HG03442 (cell line): ENCODE data around the gene FRS3.
"Not testable (repeated sequence)": the region's sequence is repeated elsewhere in the genome, so short reads cannot be mapped to it uniquely, and the experiment has no call there.

Source experiments
- ATAC-seq: cut with Tn5 transposase; IDR thresholded peaks from one replicate; pipeline ENCODE4 v1.9.1; 2021; ENCODE audit warnings: mild to moderate bottlenecking, moderate library complexity; ENCODE audit not compliant: unreplicated experiment

The FRS3 gene, protein sequence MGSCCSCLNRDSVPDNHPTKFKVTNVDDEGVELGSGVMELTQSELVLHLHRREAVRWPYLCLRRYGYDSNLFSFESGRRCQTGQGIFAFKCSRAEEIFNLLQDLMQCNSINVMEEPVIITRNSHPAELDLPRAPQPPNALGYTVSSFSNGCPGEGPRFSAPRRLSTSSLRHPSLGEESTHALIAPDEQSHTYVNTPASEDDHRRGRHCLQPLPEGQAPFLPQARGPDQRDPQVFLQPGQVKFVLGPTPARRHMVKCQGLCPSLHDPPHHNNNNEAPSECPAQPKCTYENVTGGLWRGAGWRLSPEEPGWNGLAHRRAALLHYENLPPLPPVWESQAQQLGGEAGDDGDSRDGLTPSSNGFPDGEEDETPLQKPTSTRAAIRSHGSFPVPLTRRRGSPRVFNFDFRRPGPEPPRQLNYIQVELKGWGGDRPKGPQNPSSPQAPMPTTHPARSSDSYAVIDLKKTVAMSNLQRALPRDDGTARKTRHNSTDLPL

DNA sequence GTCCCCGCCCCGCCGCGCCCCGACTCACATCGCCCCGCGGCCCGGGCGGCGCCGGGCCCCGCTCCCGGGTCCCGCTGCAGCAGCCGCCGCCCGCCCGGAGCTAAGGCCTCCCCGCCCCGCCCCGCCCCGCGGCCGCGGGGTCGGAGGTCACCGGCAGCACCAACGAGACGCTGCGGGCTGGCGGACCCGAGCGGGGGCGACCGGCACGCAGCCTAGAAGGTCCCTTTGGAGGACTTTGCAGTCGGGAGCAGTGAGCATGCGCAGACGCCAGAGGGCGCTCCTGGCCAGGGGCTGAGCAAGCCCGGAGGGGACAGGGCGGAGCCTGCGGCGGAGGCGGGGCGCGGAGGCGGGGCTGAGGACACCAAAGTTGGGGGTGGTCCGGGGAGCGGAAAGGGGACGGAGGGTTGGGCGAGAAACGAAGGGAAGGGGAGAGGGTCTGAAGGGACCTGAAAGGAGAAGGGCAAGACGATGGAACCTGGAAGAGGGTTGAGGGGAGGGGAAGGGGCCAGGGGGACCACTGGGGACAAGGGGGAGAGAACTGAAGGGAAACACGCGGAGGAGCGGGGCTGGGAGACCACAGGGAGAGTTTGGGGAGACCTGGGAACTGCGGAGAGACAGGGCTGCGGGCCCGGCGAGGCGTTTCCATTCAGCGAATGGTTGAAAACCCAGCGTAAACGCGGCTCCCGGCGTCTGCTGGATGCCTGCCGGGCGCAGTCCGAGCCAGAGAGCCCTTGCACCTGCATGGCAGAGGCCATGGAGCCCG, at the start of gene FRS3:
Gene FRS3, minus strand, starts transcription at position 113 of the 763 bp plus-strand sequence. CDS start 2,913 bp downstream, outside the sequence.
- ATAC-seq, result peak; percentile 93

DNA sequence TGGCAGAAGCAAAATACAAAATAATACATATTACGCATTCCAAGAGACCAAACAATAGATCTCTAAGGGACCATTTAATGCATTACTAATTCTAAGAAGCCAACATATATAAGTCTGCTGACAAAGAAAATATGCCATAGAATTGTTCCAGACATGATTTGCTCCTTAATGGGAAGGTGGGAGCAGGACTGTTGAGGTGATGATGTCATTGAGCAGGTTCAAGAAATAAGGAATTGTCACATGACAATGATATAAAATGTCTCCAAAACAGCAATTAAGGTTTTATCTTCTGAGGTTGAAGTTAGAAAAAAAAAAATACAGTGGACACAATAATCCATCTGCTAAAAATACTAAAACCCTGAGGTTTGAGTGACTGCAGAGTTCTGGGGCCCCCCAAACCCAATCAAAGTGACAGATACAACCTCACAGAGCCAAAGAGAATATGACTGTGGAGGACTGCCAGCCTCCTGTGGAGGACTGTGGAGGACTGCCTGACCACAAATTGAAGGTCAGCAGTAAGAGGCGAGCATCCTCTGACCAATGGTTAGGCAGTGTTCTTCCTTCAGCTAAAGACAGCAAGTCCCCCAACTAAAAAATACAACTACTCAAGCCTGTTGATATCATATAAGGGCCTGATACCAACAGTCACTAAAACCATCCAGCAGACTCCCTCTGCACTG, 46.8 kb upstream of the FRS3 start:
- ATAC-seq, result no peak

DNA sequence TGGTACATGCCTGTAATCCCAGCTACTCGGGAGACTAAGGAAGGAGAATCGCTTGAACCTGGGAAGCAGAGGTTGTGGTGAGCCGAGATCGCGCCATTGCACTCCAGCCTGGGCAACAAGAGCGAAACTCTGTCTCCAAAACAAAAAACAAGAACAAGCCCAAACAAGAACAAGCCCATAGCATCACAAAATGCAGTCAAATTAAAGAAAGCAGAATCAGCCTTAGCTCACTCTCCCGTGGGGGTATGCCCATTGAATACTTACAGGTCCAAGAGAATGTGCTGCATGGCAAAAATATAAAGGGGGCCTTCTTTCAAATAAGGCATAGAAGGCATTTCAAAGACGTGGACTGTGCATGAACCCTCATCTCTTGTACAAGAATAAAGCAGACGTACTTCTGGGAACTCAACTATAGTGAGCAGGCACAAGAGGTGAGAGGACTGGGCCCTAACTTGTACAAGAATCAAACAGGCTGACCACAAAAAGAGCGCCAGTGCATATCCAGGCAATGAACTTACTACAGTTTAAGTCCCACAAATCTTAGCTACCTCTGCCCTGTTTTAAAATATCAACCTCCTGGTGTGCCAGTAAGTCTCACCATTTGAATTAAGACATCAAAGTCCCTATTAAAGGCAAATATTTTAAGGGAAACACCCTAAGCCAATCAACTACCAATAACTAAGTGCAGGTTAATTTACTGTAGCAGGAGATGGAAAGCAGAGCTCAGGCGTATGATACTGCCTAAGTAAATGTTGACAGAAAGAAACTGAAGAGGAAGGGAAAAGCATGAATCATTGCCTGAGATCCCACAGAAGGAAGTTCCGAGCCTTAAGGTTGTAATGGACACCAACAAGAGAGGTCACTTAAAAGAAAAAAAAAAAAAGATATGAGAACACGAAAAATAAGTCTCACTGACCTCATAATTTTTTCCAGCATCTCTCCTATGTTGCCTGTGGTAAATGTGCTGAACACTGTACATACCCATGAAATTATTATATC, 45.2 kb upstream of the FRS3 start:
- no peak for ATAC-seq

DNA sequence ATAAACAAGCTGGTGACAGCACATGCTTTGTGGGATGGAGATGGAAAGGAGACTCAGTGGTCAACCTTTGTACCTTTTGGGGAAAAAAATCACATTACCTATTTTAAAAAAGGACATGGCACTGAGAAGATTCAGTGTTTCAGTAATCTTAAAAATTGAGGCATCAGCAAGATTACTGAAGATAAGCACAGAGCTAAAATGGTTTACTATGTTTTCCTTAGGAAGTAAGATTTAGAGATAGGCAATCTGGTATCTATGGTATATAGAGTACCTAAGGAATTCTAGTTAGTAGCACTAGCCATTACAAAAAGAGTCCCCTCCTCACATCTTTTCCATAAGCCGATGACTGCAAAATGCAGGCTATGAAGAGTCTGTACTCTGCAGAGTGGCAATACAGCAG, 43.5 kb upstream of the FRS3 start:
- ATAC-seq, result no peak

DNA sequence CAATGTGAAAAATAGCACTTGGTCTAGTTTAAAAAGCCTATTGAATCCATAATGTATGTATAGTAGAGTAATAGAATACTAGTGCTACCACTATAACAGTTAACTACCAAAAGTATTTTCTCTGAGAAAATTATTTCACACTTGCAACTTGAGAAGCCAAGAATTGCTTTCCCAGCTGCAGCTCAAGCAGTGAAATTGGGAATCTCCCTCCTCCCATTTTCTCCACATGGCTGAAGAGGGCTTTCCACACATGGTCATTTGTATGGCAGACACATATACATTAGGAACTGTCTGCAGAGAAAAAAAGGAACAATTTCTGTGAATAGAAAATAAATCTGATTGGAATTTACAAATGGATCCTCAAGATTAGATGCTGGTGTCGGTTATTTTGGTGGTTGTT, 42.3 kb upstream of the FRS3 start:
- no peak for ATAC-seq

DNA sequence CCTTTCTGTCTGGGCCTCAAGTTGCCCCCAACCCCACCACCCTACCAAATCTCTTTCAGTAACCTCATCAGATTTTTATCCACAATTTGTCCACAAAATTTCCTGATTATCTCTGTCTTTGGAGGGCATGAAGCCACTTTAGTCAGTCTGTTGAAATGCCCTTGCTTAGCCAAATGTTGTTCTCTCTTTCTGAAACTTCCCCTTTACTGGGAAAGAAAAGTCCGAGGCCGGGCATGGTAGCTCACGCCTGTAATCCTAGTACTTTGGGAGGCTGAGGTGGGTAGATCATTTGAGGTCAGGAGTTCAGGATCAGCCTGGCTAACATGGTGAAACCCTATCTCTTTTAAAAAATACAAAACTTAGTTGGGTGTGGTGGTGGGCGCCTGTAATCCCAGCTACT, 41.6 kb upstream of the FRS3 start:
- ATAC-seq, result no peak

DNA sequence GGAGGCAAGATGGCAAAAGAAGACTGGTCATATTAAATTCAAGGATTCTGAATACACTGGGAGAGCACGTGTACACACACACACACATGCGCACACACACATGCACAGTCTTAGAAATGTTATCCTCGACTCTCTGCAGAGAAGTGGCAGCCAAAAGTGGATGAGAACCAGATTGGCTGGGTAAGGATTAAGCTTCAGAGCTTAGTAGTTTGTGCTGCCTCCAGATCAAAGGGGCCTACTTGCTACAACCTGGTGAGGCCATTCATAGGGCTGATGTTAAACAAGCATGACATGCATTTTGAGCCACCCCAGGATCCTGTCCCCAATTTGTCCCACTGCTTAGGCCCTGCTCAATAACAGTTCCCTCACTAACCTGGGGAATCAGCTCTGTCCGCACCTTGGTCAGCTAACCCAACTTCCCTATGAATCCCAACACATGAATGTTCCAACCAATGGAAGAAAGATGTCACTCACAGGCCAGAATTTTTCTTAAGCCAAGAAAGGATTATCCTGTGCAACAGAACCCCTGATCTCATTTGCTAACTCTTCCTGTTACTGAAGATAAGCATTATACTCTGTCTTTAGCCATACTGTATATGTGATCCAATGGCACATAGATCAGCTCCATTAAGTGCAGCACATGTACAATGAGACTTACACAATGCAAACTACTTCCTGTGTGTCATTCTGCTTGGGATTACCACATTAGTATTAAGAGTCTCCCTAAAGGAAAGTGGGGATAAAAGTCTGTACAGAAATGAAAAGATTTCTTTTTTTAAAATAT, 38.8 kb upstream of the FRS3 start:
- no peak for ATAC-seq

DNA sequence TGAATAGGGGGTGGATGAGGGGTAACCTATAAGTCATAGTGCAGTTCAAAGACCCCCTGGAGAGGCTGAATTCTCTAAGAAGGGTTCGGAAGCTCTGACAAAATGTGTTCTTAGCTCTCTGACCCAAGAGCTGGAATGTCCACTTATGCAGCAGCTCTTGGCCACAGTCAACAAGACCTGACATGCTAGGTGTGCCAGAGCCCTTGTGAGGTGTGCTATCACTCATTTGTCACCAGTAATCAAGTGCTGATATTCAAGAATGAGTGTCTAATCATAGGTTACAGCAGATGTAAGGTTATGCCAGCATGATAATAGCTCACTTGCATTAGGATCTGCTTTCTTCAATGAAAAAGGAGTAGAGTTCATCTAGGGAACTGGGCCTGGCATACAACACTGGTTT, 35.9 kb upstream of the FRS3 start:
- no peak for ATAC-seq

DNA sequence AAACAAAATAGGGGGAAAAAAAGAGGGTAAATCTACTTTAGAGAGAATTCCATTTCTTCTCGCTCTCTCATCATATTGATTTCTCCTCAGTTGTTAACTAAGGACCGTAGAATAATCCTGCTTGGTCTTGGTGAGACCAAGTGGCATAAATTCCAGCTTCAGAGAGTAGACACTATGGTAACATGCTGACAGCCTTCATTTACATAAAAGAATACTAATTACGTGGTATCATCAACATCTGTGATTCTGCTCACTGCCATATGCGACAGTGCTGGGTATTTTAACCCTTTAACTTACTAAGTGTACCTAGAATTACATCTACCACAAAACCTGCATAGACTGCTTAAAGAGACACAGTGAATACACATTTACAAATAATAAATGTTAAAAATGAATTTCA, 34.9 kb upstream of the FRS3 start:
- no peak for ATAC-seq

DNA sequence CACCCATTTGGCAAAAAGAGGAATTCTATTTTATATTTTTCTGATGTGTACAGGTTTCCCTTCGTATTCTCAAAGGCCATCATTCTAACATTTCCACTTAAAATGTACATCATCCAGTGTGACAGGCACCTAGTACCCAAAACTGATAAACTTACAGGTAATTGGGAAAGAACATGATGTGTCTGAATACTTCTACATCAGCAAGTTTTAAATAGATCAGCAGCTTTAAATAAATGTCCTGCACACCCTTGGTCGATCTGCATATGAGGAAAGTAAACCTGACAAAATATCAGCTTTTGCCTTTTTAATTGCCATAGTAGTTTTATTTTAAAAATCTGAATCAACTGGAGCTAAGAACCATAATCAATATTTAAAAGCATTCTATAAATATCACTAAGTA, 34.3 kb upstream of the FRS3 start:
- no peak for ATAC-seq

DNA sequence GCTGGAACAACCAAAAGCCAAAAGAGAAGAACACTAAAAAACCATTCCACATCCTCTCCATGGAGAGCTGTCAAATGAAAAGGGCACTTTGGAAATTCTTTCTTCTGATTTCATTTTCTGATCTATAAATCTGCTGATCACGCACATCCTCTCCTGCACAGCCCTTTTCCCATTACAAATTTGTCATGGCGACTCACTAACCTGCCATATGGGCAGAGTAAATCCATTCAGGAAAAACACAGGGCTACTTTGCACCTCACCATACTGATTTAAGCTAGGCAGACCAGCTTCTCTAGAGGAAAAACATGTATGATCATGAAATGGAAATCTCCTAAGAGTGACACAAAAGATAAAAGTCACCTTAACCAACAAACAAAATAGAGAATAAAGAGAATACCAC, 33.8 kb upstream of the FRS3 start:
- no peak for ATAC-seq

DNA sequence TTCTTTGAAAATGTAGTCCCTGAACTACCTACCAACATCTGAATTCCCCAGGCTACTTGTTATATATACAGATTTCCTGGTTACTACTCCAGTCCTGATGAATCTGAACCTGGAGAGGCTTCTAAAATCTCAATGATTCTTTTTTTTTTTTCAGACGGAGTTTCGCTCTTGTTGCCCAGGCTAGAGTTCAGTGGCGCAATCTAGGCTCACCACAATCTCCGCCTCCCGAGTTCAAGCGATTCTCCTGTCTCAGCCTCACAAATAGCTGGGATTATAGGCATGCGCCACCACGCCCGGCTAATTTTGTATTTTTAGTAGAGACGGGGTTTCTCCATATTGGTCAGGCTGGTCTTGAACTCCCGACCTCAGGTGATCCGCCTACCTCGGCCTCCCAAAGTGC, 32.2 kb upstream of the FRS3 start:
- not testable (repeated sequence) for ATAC-seq

DNA sequence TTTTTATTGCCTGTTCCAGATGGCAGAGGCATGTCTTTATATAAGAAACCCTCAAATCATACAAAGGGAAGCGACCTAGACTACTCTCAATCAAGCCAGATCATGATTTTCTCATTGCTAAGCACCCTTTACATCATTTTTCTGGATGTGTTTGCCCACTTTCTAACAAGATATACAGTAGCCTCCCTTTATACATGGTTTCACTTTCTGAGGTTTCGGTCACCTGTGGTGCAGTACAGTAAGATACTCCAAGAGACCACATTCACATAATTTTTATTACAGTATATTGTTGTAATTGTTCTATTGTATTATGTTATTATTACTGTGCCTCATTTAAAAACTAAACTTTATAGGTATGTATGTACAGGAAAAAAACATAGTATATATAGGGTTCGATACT, 31.4 kb upstream of the FRS3 start:
- ATAC-seq, result no peak

DNA sequence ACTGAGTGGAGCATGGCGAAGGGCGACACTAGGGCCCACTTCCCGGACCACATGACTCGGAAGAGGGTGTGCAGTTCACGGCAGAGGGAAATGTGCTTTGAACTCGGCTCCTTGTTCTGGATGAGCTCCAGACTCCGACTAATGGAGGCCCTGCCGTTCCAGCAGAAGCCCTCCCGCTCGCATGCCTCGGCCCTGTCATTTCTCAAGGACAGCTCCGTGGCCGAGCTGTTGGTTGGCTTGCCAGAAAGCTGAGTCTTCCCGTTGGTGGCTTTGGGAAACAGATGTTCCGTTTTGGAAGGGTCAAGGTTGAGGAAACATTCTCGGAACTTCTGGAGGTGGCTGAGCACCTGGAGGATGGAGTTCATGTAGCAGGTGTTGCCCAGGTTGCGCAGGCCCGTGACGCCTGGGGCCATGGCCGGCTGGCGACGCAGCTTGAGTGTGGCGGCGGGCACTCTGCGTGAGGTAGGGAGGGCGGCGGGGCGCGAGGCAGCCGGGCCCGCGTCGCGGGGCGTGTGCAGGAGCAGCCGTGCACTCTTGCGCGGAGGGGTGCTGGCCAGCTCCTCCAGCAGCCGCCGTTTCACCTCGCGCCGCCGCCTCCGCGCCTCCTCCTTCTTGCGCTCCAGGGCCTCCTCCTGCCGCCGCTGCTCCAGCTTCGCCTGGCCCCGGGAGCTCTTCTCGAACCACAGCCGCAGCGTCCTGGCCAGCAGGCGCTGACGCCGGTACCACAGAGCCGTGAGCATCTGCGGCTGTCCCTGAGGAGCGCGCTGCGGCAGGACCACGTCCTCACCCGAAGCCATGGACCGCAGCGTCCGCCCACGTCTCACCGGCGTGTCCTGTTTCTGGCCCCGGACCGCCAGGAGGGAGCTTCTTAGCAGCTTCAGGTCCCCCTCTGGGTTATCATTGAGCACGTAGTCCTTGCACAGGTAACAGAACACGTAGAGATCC, 26.4 kb upstream of the FRS3 start:
- ATAC-seq, result no peak

DNA sequence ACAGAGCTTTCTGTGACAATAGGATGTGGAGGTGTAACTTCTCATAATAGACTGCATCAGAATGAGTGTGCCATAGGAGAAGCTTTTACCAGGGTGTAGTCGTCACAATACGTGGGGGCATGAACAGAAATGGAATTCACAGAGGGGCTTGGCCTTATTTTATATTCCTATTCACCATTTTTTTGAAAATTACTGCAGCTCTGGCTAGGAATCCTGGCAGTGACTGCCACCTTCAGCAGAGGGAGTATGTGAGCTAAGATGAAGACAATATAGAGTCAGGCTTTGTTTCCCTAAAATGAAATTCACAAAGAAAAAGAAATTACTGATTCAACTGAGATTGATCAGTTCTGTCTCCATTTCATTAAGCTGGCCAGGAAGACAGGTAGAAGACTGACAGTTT, 21.7 kb upstream of the FRS3 start:
- no peak for ATAC-seq

DNA sequence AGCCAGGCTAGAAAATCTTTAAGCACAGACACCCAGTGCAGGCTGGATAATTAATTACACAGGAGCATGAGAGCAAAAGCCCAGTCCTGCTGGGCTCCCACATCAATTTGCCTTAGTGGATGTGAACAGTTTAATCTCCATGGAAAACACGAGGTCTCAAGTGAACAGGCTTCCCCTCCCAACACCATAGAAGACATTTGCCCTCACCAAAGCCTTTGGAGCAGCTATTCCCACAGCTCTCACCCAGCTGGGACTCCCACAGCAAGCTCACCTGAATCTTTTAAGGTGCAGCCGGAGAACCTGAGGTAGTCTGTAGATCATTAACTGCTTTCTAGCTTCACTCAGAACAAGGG, 19.8 kb upstream of the FRS3 start:
- no peak for ATAC-seq

DNA sequence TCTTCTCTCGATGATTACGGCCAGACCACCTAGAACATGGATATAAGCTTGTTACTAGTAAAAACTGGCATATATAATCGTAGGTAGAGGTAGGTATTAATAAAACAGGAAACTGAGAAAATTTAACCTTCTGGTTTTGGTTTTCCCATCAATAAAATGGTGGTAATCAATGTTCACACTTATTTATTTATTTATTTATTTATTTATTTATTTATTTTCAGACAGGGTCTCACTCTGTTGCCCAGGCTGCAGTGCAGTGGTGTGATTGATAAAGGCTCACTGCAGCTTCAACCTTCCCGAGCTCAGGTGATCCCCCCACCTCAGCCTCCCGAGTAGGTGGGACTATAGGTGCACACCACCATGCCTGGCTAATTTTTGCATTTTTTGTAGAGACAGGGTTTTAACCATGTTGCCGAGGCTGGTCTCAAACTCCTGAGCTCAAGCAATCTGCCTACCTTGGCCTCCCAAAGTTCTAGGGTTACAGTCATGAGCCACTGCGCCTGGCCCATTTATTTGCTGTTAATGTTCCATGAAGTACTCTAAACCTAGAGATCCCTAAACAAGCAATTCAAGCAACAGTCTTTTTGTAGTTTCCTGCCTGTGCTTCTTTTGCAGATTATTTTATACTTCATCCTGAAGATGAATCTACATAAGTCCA, 19.3 kb upstream of the FRS3 start:
- ATAC-seq, result no peak

DNA sequence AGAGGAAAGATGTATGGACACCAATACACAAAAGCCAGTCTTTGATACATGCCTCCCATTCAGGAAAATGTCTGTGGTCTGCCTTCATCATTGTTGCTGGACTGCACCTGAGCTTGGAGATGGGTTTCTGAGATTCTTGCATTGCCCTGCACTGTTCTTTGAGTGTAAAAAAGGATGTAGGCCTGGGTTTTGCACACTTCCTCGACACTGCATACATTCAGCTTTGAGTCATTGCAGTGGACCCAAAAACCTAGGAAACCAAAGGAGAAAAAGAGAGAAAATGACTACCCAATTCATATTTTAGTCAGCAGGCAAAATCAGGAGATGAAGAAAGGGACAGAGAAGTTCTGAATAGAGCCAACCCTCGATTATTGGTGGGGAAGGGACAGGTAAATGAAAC, 16.8 kb upstream of the FRS3 start:
- ATAC-seq, result no peak
